NCI-H1694 (cell line): ENCODE results near the gene HDAC1.
"Not testable (repeated sequence)": the region's sequence is repeated elsewhere in the genome, so short reads cannot be mapped to it uniquely, and the experiment has no call there.

Experiments used
- DNase-seq: peaks from one replicate; lab custom pipeline; 2025; lab: John Stamatoyannopoulos, UW

Gene HDAC1

DNA sequence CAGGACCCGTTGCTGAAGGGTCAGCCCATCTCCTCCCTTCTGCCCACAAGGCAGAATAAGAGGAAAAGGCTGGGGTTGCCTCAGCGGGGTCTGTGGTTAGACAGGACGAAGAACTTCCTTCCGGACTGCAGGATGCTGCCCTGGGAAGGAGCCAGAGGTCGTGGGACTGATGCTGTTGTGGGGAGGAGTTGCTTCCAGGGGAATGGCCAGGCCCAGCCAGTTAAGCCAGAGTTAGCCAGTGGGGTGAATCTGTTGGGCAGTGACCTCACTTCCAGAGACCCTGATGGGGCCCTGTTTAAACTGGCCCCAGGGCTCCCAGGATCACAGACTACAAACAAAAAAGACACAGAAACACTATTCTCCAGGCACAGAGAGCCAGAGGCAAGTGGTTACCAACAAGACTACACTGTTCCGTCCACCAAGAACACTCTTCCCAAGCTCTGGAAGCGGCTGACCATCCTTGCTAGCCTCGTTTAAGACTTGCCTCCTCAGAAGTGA, 57.4 kb downstream of the HDAC1 start:
- DNase-seq: no peak

DNA sequence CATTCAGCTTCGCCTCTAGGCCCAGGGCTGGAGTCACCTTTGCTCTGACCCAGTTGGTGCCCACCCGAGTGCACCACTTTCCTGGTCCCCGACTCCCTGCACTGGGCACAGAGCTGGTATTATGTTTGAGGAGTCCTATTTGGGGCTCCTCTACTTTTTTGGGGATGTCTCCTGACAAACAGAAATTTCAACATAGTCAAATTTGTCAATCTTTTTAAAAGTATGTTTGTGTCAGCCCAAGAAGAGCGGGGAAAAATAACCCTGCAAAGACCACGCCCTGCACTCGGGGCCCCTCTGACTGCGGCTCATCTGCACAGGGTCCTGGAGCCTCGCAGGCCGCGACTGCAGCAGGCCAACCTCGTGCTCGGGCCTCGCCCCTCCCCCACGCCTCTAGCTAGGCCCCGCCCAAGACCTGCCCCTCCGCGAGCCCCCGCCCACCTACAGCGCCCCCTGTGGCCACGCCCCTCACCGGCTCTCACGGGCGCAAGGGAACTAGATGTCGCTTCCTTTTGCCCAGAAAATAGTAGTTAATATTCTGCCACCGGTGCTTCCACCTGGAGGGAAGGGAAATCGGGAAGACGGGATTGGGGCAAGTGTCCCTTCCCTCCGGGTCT, 59.0 kb downstream of the HDAC1 start:
- DNase-seq: peak; percentile 46

GRCh38 chr1:32351399-32352238, 59.7 kb downstream of the HDAC1 start:
- DNase-seq: peak; percentile 85

DNA sequence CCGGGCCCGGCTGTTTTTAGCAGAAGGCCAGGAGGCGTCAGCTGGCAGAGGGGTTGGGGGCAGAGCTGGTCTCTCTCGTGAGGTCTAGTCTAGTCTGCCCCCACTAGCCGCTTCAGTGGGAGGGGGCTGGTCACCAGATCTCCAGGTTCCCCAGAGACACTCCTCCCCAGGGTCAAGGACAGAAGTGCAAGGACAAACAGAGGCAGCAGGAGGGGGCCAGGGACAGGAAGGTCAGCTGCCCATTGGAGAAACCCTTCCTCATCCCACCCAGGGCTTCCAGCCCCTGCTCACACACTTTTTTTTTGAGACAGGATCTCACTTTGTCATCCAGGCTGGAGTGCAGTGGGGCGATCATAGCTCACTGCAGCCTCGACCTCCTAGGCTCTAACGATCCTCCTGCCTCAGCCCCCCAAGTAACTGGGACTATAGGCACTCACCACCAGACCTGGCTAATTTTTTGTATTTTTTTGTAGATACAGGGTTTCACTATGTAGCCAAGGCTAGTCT, 60.4 kb downstream of the HDAC1 start:
- no peak for DNase-seq

- DNase-seq: no peak
Measured at GRCh38 chr1:32352831-32353383, 61.0 kb downstream of the HDAC1 start.

- DNase-seq: no peak
Measured at GRCh38 chr1:32353431-32353830, 61.5 kb downstream of the HDAC1 start.

DNA sequence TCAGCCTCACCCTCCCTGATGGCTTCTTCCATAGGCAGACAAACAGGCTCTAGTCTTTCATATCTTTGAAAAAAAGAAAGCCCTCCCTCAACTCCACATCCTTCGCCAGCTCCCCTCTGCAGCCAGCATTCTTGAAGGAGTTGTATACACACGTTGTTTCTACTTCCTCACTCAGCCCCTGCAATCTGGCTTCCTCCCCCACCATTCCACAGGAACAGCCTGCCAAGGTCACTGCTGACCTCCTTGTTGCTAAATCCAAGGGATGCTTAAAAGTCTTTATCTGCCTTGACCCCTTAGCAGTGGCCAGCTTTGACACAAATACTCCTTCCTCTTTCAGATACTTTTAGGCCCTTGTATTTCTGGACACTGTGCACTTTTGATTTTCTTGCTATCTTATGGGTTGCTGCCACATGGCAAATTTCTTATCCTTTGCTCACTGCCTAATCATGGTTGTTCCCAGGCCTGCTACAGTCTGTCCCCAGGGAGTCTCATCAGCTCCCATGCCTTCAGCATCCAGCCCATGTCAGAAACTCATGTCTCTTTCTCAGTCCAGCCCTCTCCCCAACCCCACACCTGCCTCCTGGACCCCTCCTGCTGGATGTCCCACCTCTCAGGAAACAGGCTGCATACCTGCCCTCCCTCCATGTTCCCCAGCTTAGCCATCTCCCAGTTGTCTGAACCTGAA, 62.1 kb downstream of the HDAC1 start:
- DNase-seq: no peak

GRCh38 chr1:32355778-32356177, 63.9 kb downstream of the HDAC1 start:
- not testable (repeated sequence) for DNase-seq

DNA sequence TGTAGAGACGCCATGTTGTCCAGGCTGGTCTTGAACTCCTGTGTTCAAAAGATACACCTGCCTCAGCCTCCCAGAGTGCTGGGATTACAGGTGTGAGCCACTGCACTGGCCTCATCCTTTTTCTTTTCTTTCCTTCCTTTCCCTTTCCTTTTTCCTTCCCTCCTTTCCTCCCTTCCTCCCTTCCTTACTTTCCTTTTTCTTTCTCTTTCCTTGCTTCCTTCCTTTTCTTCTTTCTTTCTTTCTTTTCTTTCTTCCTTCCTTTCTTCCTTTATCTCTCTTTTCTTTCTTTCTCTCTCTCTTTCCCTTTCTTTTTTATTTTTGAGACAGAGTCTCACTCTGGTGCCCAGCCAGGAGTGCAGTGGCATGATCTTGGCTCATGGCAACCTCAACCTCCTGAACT, 64.6 kb downstream of the HDAC1 start:
- no peak for DNase-seq

DNA sequence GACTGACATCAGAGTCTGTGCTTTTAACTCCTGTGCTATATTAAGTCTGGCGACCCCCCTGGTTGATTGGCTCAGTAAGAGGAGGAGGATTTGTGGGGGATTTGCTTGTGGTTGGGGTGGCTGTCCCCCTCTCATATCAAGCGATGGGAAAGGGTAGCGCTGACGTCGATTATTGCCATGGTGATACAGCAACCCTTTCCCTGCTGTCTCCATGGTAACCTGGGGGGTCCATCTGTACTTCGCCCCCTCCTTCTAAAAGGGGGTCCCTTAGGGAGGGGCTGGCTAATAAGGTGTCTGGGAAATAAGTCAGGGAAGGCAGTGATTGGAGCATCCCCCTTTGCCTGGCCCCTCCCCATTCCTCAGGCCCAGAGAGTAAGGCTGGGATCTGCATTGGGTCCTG, 65.7 kb downstream of the HDAC1 start:
- no peak for DNase-seq

GRCh38 chr1:32358435-32358834, 66.6 kb downstream of the HDAC1 start:
- no peak for DNase-seq

DNA sequence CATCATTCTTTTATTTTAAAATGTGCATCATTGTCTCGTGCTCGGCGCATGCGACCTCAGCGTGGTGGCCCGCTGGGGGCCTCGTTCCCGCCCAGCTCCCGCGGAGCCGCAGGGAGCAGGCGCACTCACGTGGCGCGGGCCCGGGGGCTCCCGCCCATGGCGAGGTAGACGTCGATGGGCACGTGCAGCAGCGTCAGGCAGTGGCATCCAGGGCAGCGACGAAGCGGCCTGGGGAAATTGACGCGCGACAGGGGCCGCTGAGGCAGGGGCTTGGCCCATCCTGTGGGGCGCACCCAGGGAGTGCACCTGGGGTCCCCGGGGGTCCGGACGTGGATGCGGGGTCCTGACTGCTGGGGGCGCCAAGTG, 69.4 kb downstream of the HDAC1 start:
- no peak for DNase-seq

DNA sequence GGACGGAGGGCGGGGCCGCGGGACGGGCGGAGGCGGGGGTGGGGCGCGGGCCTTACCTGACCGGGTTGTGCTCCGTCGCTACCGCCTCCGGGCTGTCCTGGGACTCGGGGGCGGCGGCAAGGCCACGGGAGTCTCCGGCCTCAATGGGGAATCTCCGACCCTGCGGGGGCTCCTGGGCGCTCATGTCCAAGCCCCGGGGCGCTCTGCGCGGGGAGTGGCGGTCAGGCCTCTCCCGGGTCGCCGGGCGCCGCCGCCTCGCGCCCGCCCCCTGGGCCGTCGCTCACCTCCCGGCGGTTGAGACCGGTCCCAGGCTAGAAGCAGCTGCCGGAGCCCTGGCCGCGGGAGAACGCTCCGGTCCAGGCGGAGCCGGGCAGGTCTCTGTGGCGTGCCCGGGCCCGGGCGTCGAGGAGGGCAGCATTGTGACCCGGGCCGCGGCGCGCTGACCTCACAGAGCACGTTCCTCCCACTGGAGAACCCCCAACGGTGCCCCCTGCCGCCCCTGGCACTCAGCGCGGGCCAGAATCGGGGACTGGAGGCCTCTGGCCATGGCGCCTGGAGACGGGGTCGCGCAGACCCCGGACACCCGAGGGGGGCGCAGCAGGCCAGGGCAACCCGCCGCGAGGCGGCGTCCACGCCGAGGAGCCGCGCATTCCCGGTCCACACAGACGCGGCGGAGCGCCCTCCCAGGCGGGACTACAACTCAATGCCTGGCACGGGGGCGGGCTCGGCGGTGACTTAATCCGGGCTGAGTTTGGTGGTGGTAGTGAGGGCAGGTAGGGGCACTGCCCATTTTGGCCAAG, 70.0 kb downstream of the HDAC1 start:
- DNase-seq: peak; percentile 3

DNA sequence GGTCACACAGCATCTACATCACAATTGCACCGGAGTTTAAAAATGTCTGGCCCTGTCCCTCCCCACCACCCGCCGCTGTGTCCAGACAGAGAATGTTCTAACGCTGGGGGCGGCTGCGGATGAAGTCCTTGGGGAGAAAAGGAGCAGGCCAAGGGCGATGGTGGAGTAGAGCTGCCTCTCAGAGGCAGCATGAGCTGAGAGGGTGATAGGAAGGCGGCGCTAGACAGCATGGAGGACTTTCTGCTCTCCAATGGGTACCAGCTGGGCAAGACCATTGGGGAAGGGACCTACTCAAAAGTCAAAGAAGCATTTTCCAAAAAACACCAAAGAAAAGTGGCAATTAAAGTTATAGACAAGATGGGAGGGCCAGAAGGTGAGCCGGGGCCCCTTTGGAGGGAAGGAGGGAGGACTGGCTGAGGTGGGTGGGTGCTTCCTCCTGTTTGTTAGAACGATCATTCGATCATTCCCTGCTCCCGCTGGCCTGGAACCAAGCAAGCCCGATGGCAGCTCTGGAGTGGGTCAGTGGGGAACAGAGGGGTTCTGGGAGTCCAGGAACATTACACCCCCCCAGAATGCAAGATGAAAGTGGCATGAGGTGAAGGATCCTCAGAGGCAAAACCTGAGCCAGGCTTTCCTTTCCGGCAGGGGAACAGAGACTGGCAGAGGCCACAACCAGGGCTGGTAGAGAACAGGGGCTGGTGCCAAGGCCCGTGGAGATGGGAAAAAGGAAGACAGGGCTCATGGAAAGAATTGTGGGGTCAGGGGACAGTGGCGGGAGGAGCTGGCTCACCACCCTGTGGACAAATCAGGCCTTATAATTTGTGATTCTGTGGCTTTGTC, 70.8 kb downstream of the HDAC1 start, which contains the start of the genes FAM229A and TSSK3:
FAM229A (minus strand) TSS at position 12 of the 840 bp plus-strand sequence. CDS start 394 bp downstream, outside the sequence.
TSSK3 (plus strand) TSS at position 66 of the 840 bp plus-strand sequence; CDS start at position 229, 163 bp downstream.
- DNase-seq: no peak

- DNase-seq: no peak
Measured at GRCh38 chr1:32363713-32364112, 71.8 kb downstream of the HDAC1 start.

DNA sequence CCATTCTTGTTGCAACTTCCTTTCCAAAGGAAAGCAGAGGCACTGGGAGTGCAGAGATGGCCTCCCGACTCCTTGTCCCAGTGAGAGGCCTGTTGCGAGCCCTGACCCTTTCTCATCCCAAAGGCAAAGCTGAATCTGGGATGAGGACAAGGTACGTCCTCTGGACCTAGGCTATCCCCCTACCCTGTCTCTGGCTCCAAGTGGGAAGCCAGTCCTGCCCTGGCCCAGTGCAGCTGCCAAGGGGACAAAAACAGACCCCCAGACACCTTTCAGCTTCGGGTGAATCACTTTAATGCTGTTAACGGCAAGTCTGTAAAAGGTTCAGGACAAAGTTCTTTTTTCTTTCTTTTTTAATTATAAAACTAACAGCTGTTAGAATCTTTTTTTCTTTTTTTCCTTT, 73.0 kb downstream of the HDAC1 start:
- DNase-seq: no peak

DNA sequence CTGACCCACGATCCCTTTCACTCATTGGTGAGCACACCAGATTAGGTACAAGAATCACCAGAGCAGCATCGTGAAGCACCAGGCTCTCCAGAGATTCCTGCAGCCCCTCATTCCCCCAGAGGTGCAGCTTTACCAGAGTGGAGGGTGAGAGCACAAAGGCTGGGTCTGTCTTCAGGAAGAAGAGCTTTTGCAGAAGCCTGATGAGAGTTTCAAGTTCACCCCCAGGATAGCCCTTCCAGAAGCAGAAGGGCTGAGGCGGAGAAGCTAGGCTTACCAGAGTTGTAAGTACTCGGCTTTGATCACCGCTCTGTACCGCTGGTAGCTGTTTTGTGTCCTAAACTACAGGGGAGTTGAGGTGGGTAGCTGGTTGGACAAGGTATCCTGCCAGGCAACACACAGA, 73.6 kb downstream of the HDAC1 start:
- DNase-seq: no peak

GRCh38 chr1:32367912-32368635, 76.2 kb downstream of the HDAC1 start:
- DNase-seq: no peak

DNA sequence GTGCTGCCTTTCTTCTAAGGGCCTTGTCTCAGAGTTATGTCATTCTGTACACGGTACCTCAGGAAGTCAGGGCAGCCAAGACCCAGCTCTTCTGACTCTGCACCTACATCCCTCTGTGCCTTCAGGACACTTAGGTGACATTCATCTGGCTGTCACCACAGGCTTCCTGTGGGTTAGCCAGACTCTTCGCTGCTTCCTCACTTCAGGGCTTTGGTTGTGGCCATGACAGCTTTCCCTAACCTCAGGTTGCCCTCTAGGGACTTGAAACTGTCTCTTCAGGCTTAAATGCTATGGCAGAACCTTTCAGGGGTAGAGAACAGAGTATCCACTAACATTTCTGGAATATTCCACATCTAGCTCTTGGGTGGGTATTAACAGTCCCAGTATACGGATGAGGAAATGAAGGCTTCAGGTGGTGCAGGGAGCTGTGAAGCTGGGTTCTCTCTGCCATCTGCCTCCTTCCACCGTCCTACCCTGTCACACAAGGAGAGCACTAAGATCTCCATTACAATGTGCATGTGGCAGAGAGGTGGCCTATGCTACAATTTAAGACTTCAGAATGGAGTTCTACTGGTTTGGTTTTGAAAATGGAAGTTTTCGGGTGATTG, 80.4 kb downstream of the HDAC1 start:
- no peak for DNase-seq
